Airway epithelial cell (primary cell): ENCODE results near the gene PIK3R1. TPM values are rescaled to one million over a fixed set of nuclear protein-coding genes. Genes with fewer than 3 reads are reported as not detected.

Experiments used
- total RNA-seq: library from RNA; depleted of rRNA; stranded (reverse); fragments of >200 nt; gene quantifications from 2 replicates; pipeline ENCODE4 v1.2.3, GENCODE V29; 2015

Gene PIK3R1
- total RNA-seq = 10.7 and 31.7 TPM in 2 replicates

GRCh38 chr5:68215208-68215897 lies at the start of gene PIK3R1:
PIK3R1 (plus strand) TSS chr5:68215756; CDS start chr5:68226676, 10,920 bp downstream.

